ENCODE data around the gene THOC5. TPM values are rescaled to one million over a fixed set of nuclear protein-coding genes. Genes with fewer than 3 reads are reported as not detected.

The THOC5 gene
- total RNA-seq, 4 donors from 2014 or later: 22.4 to 43.7 (median 27.0) TPM

DNA sequence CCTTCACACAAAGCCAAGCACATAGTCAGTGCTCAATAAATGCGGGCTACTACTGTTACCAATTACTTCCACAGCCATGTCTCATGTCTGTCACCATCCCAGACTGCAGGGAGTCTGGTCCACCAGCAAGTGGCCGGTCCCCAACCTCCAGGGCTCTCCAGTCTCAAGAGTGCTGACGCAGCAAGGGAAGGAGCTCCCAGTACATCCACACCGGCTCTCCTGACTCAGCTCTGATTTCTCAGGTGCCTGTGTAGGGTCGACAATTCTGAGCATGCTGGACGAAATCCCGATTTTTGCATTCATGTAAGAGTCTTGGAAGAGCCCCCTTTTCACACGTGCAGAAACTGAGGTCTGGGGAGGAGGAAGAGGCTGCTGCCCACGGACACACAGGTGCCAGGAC, 83.8 kb downstream of the THOC5 start:
- WGBS, 2 donors (ENCODE audit: low coverage in 1 of 2): 53% methylated on average over 9 of the region's 9 CpGs; no CpG with 5 or more reads in 1 of the 2 donors
- peaks cover 30% of the 10 kb centered on the region for H3K27me3 ChIP-seq
- H3K4me1 ChIP-seq: peaks cover 0 to 7% (median 7%) of the 10 kb centered on the region in 4 donors
- H3K36me3 ChIP-seq: no peaks in the 10 kb centered on the region
- no peaks in the 10 kb centered on the region for H3K9me3 ChIP-seq
- intact Hi-C loops (cut with DNase I; ENCODE audit: low total_unique reads): no loop called here
- DNase-seq: no peak
- no peak overlapping the region for H3K27ac ChIP-seq
- peak overlapping the region in 1 of 4 donors; percentile 25 for H3K4me3 ChIP-seq
- TF ChIP-seq EP300 (IDR thresholded peaks at IDR 0.05; ENCODE audit: low read depth) (no peak), POLR2AphosphoS5 (IDR thresholded peaks at IDR 0.05) (no peak), POLR2A (IDR thresholded peaks at IDR 0.05) (no peak), CTCF (IDR thresholded peaks at IDR 0.05) (no peak)
- in situ Hi-C loops (cut with MboI; ENCODE audit: low pct_ligation_motif_present in 1 of 4, low pct_unique_long_range_greater_than_20kb in 1 of 4, low sequenced_read_pairs in 3 of 4): no loop called here

GRCh38 chr22:29464581-29464980, 89.0 kb downstream of the THOC5 start:
- in situ Hi-C loops (cut with MboI; ENCODE audit: low pct_ligation_motif_present in 1 of 4, low pct_unique_long_range_greater_than_20kb in 1 of 4, low sequenced_read_pairs in 3 of 4) (no loop called here), intact Hi-C loops (cut with DNase I; ENCODE audit: low total_unique reads) (no loop called here)
- H3K27me3 ChIP-seq: peaks cover 8% of the 10 kb centered on the region
- no peaks in the 10 kb centered on the region for H3K4me1 ChIP-seq
- no peak overlapping the region for H3K27ac ChIP-seq
- no peak for DNase-seq
- H3K4me3 ChIP-seq: no peak overlapping the region
- WGBS, 2 donors (ENCODE audit: low coverage in 1 of 2): 76% methylated on average over 7 of the region's 7 CpGs; no CpG with 5 or more reads in 1 of the 2 donors
- no peaks in the 10 kb centered on the region for H3K36me3 ChIP-seq
- no peak for TF ChIP-seq POLR2A (IDR thresholded peaks at IDR 0.05)
- TF ChIP-seq POLR2AphosphoS5 (IDR thresholded peaks at IDR 0.05): no peak
- TF ChIP-seq CTCF (IDR thresholded peaks at IDR 0.05): no peak
- TF ChIP-seq EP300 (IDR thresholded peaks at IDR 0.05; ENCODE audit: low read depth): no peak
- H3K9me3 ChIP-seq: no peaks in the 10 kb centered on the region

DNA sequence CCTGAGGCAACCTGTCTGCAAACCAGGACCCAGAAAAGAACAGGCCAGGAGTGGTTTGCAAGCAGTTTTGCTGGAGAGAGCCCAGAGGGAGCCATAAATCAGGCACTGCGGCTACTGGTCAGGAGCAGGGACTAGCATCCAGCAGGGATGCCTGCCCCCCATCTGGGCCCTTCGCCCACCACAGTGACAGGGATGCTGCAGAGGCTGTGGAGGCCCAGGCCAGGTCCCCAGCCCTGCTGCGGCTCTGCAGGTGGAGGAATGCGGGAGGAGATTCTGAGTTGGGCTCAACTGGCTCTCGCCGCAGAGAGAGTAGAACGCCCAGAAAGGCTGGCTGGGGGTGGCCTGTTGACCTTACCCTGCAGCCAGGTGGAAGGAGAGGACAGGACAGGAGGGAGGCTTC, 89.9 kb downstream of the THOC5 start:
- no peak overlapping the region for H3K27ac ChIP-seq
- TF ChIP-seq EP300 (IDR thresholded peaks at IDR 0.05; ENCODE audit: low read depth) (no peak), POLR2A (IDR thresholded peaks at IDR 0.05) (no peak), CTCF (IDR thresholded peaks at IDR 0.05) (no peak), POLR2AphosphoS5 (IDR thresholded peaks at IDR 0.05) (no peak)
- no peak overlapping the region for H3K4me3 ChIP-seq
- H3K27me3 ChIP-seq: peaks cover 4% of the 10 kb centered on the region
- H3K9me3 ChIP-seq: no peaks in the 10 kb centered on the region
- H3K4me1 ChIP-seq: no peaks in the 10 kb centered on the region
- 84% methylated on average over 7 of the region's 7 CpGs; no CpG with 5 or more reads in 1 of the 2 donors for WGBS, 2 donors (ENCODE audit: low coverage in 1 of 2)
- no peak for DNase-seq
- no peaks in the 10 kb centered on the region for H3K36me3 ChIP-seq
- in situ Hi-C loops (cut with MboI; ENCODE audit: low pct_ligation_motif_present in 1 of 4, low pct_unique_long_range_greater_than_20kb in 1 of 4, low sequenced_read_pairs in 3 of 4) (no loop called here), intact Hi-C loops (cut with DNase I; ENCODE audit: low total_unique reads) (no loop called here)

DNA sequence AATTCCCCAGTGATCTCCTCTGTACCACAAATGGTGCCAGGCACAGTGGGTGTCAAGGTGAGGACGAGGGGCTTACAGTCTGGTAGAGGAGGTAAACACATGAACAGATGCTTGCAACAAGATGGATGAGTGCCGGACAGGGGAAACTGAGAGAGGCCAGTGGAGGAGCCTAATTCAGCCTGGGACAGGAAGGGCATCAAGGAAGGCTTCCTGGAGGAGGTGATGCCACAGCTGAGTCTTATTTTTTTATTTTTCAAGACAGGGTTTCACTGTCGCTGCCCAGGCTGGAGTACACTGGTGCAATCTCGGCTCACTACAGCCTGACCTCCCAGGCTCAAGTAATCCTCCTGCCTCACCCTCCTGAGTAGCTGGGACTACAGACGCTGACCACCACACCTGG, 92.3 kb downstream of the THOC5 start:
- intact Hi-C loops (cut with DNase I; ENCODE audit: low total_unique reads) (no loop called here), in situ Hi-C loops (cut with MboI; ENCODE audit: low pct_ligation_motif_present in 1 of 4, low pct_unique_long_range_greater_than_20kb in 1 of 4, low sequenced_read_pairs in 3 of 4) (no loop called here)
- no peak for DNase-seq
- no peaks in the 10 kb centered on the region for H3K4me1 ChIP-seq
- H3K27me3 ChIP-seq: no peaks in the 10 kb centered on the region
- no peak overlapping the region for H3K27ac ChIP-seq
- H3K4me3 ChIP-seq: no peak overlapping the region
- no peaks in the 10 kb centered on the region for H3K36me3 ChIP-seq
- 40 to 92% methylated on average over 1 to 5 of the region's 5 CpGs for WGBS, 2 donors (ENCODE audit: low coverage in 1 of 2)
- no peak for TF ChIP-seq CTCF (IDR thresholded peaks at IDR 0.05)
- TF ChIP-seq EP300 (IDR thresholded peaks at IDR 0.05; ENCODE audit: low read depth): no peak
- TF ChIP-seq POLR2AphosphoS5 (IDR thresholded peaks at IDR 0.05): no peak
- no peak for TF ChIP-seq POLR2A (IDR thresholded peaks at IDR 0.05)
- H3K9me3 ChIP-seq: no peaks in the 10 kb centered on the region

Measured in transverse colon (tissue), 4 donors.